Suppressor macrophage (primary cell): Measurements from ENCODE around the gene PDILT.
"Not testable (repeated sequence)": the region's sequence is repeated elsewhere in the genome, so short reads cannot be mapped to it uniquely, and the experiment has no call there.

Source experiments
- DNase-seq, 4 experiments: peaks; one replicate each; pipeline ENCODE4 v3.0.0-alpha.2; 2020 to 2022

Gene PDILT

GRCh38 chr16:20359997-20360396, 44.5 kb downstream of the PDILT start:
- peak in 2 of 4 experiments; percentile 14 to 18 for DNase-seq

- no peak for DNase-seq
These were observed 49.3 kb downstream of the PDILT start for GRCh38 chr16:20355114-20355782.

- DNase-seq, result no peak
These were observed 51.2 kb downstream of the PDILT start for GRCh38 chr16:20353379-20353778.

- DNase-seq, result no peak
These were observed 51.9 kb downstream of the PDILT start, which contains the start of gene UMOD for GRCh38 chr16:20352615-20353014. Gene UMOD, minus strand, starts transcription at chr16:20352715. Its CDS starts 1,978 bp downstream, at chr16:20350737.

- DNase-seq, result no peak
These were observed 54.9 kb downstream of the PDILT start for GRCh38 chr16:20349615-20350014.

- DNase-seq, result peak in 1 of 4 experiments; percentile 7
These were observed 56.0 kb downstream of the PDILT start for GRCh38 chr16:20348365-20349185.

GRCh38 chr16:20347666-20348364, 56.7 kb downstream of the PDILT start:
- DNase-seq, result no peak

GRCh38 chr16:20344611-20345010, 59.9 kb downstream of the PDILT start:
- no peak for DNase-seq

- DNase-seq, result no peak
These were observed 64.8 kb downstream of the PDILT start for GRCh38 chr16:20339744-20340143.

- DNase-seq, result no peak
These were observed 67.6 kb downstream of the PDILT start for GRCh38 chr16:20336955-20337354.

- DNase-seq, result no peak
These were observed 70.1 kb downstream of the PDILT start for GRCh38 chr16:20334396-20334795.

GRCh38 chr16:20333120-20333519, 71.4 kb downstream of the PDILT start:
- no peak for DNase-seq

GRCh38 chr16:20332411-20332810, 72.1 kb downstream of the PDILT start:
- DNase-seq, result no peak

GRCh38 chr16:20331635-20332034, 72.9 kb downstream of the PDILT start:
- DNase-seq, result no peak

- no peak for DNase-seq
These were observed 75.0 kb downstream of the PDILT start for GRCh38 chr16:20329392-20330138.

- DNase-seq, result no peak
These were observed 77.0 kb downstream of the PDILT start, which contains the start of gene GP2 for GRCh38 chr16:20327444-20328041. Gene GP2, minus strand, starts transcription at chr16:20327513. Its CDS starts 1,082 bp downstream, at chr16:20326431.

- DNase-seq, result no peak
These were observed 78.2 kb downstream of the PDILT start for GRCh38 chr16:20326321-20326720.

- no peak for DNase-seq
These were observed 79.5 kb downstream of the PDILT start for GRCh38 chr16:20325005-20325404.

GRCh38 chr16:20323591-20324117, 80.9 kb downstream of the PDILT start:
- DNase-seq, result no peak

GRCh38 chr16:20322696-20323095, 81.8 kb downstream of the PDILT start:
- no peak for DNase-seq

GRCh38 chr16:20321671-20322070, 82.9 kb downstream of the PDILT start:
- no peak for DNase-seq

- DNase-seq, result not testable (repeated sequence)
These were observed 83.5 kb downstream of the PDILT start for GRCh38 chr16:20321051-20321450.
